ENCODE measurements around the gene TMUB1.

DNA sequence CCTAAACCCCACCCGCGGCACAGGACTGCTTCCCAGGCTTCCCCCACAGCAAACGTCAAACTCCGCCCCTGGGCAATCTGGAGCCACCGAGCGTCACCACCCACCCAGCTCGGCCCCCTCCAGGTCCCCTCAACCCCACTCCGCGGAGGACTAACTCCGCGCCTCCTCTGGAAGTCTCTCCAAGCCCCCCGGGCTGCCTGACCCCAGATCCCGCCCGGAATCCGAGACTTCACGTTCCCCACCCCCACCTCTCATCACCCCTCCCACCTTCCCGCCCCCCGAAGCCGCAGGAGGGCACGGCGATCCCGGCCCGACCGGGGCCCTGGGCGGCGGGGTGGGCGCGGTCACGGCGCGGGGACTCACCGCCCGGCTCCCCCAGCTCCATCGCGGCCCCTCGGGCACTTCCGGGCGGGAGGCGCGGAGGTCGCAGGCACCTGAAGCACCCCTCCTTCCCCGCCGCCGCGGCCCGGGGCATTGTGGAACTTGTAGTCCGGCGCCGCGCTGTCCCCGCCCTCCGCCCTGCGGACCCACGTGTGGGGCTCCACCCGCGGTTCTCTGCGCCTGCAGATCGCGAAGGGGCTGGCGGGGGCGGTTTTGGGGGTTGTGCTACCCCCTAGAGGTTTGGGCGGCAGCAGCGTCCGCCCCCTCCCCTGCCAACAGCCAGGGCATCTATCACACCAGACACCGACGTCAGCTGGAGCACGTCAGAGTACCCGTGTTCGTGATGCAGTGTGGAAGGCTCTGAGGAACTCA, at the start of gene TMUB1:
- TF ChIP-seq POLR2AphosphoS5 (IDR thresholded peaks at IDR 0.05; ENCODE audit: low read depth, low read length) (no peak), POLR2A (IDR thresholded peaks at IDR 0.05; ENCODE audit: low read depth, low read length) (no peak), SPI1 (IDR thresholded peaks at IDR 0.05; ENCODE audit: low read depth, low read length) (no peak), TAF1 (IDR thresholded peaks at IDR 0.05; ENCODE audit: low read depth, low read length) (no peak), POU2F2 (IDR thresholded peaks at IDR 0.05; ENCODE audit: low read depth, low read length) (no peak), PAX5 (IDR thresholded peaks at IDR 0.05; ENCODE audit: insufficient read depth, low read length, severe bottlenecking) (no peak)
